Activated CD4-positive, alpha-beta T cell treated with anti-CD3 and anti-CD28 coated beads, Interleukin-2, amount 50 U/mL, for 48 hours (primary cell): ENCODE data around the gene OR2G6.
A peak's percentile ranks its signal among the peaks of the same experiment; 100 is the strongest.
"Not testable (repeated sequence)": the region's sequence is repeated elsewhere in the genome, so short reads cannot be mapped to it uniquely, and the experiment has no call there.

Experiments used
- DNase-seq, 2 experiments: peaks; one replicate each; pipeline ENCODE4 v3.0.0-alpha.2; 2020

Gene OR2G6

GRCh38 chr1:248507773-248508172 lies at the start of gene OR2G6:
Gene OR2G6, plus strand, starts transcription at chr1:248508073. Its CDS starts 13,574 bp downstream, at chr1:248521647.
- not testable (repeated sequence) for DNase-seq

DNA sequence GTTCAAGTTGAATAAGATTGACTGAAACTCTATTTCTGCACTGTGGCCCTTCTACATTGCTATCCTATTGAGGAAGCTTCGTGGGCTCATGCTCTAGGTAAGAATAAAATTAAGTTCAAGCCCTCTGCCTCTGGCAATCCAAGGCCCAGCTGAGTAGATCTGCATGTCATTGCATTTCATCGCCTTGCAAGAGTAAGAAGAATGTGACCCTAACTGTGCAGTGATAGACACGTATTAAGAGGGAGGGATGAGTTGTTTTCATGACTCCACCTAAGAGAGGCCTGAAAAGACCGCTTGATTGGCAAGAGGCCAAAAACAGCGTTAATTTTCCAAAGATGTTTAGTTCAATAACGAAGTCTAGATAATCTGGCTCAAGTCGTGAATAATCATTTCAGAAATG lies 48.8 kb upstream of the OR2G6 start:
- not testable (repeated sequence) for DNase-seq

DNA sequence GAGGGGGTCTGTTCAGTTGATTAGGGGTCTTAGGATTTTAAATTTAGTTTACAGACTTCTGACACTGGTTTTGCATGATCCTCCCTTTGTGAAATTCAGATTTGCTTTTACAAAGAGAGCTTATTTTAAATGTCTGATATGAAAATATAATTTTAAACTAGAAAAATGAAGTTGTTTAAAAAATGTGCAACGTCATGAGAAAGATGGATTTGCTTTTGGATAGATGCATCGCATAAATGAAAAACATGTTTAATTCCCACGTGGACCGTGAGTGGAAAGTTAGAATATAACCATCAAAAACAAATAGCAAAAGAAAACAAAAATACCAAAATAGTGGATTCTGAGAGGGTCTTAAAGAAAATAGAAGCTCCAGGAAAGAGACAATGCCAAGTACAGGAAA lies 36.7 kb upstream of the OR2G6 start:
- DNase-seq: no peak

GRCh38 chr1:248472111-248472510 lies 35.8 kb upstream of the OR2G6 start:
- DNase-seq: not testable (repeated sequence)

- DNase-seq: not testable (repeated sequence)
These were observed 34.8 kb upstream of the OR2G6 start, which contains the start of gene OR2T3 for GRCh38 chr1:248473051-248473450. Gene OR2T3, plus strand, starts transcription at chr1:248473351. Its CDS starts 0 bp downstream, at chr1:248473351.

GRCh38 chr1:248475660-248476059 lies 32.2 kb upstream of the OR2G6 start:
- DNase-seq: not testable (repeated sequence)

GRCh38 chr1:248481686-248482579 lies 25.9 kb upstream of the OR2G6 start:
- DNase-seq: peak; percentile 11 to 21

DNA sequence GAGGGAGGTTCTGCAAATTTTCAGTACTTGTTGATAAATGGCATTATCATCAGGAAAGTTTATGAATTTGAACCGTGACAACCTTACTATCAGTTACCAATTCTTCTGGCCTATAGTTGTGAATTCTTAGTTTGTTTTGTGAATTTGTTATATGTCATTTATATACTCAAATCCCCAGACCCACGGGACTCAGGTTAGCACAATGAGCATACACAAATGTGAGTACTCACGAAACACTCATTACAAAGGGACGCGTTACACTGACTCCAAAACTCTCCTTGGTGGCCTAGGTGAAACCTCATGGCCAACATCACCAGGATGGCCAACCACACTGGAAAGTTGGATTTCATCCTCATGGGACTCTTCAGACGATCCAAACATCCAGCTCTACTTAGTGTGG lies 19.6 kb upstream of the OR2G6 start, which contains the start of gene OR2T5:
OR2T5 (plus strand) TSS at position 301 of the 400 bp plus-strand sequence; CDS start at position 301, 0 bp downstream.
- DNase-seq: not testable (repeated sequence)

DNA sequence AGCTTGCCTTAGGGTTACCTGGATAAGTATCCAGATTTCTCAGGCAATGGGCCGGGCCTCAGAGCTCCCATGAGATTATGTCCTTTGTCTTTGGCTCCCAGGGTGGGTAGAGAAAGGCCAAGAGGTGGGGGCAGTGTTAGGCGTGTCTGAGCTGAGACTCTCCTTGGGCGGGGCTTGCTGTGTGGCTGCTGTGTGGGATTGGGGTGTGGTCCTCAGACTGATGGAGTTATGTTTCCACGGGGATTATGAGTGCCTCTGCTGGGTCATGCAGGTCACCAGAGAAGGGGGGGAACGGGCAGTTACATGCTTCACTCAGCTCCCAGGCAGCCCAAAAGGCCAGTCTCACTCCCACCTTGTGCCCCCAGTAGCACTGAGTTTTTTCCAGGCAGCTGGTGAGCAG lies 11.2 kb upstream of the OR2G6 start:
- not testable (repeated sequence) for DNase-seq

GRCh38 chr1:248500305-248501035 lies 7.4 kb upstream of the OR2G6 start:
- not testable (repeated sequence) for DNase-seq

DNA sequence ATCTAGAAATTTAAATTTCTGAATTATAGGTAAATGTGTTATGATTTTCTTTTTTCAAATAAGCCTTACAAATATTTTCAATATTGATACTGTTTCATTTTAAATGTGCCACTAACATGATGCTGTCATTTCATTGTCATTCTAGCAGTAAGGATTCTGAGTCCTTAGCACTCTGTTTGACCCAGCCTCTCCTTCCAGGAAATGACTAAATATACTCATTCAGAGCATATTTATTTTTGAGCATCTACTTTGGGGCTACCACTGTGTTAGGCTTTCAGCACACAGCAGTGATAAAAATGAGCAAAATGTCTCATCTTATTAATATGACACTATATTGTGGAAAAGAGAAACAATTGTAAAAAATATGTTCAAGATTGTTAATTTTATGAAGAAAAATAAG lies 2.3 kb downstream of the OR2G6 start:
- not testable (repeated sequence) for DNase-seq

GRCh38 chr1:248521856-248522255 lies 14.0 kb downstream of the OR2G6 start:
- DNase-seq: no peak

DNA sequence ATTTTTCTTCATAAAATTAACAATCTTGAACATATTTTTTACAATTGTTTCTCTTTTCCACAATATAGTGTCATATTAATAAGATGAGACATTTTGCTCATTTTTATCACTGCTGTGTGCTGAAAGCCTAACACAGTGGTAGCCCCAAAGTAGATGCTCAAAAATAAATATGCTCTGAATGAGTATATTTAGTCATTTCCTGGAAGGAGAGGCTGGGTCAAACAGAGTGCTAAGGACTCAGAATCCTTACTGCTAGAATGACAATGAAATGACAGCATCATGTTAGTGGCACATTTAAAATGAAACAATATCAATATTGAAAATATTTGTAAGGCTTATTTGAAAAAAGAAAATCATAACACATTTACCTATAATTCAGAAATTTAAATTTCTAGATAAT lies 29.6 kb downstream of the OR2G6 start:
- not testable (repeated sequence) for DNase-seq

DNA sequence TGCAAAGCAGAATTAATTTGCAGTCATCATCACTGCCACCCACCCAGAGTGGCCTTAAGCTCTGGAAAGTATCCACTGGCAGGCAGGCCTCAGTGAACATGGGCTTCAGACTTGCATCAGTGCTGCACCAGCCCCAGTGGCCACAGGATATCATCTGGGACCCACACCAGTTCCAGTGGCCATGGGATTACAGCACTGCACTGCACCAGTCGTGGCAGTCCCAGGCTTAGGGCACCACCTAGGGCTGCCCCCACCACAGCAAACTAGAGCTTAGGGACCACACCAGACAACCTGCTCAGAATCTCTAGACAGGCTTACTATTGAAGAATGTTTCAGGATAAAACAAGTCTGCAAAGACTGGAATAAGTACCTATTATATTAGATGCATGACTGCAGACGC lies 39.5 kb downstream of the OR2G6 start:
- not testable (repeated sequence) for DNase-seq

GRCh38 chr1:248551027-248551426 lies 43.2 kb downstream of the OR2G6 start:
- not testable (repeated sequence) for DNase-seq

GRCh38 chr1:248562672-248563071 lies 54.8 kb downstream of the OR2G6 start, which contains the start of gene OR2T29:
Gene OR2T29, minus strand, starts transcription at chr1:248562772. Its CDS starts 3,281 bp downstream, at chr1:248559491.
- DNase-seq: not testable (repeated sequence)

GRCh38 chr1:248565530-248566373 lies 57.9 kb downstream of the OR2G6 start:
- peak; percentile 3 to 14 for DNase-seq

GRCh38 chr1:248569049-248569448 lies 61.2 kb downstream of the OR2G6 start:
- not testable (repeated sequence) for DNase-seq

- not testable (repeated sequence) for DNase-seq
These were observed 62.9 kb downstream of the OR2G6 start for GRCh38 chr1:248570811-248571210.

DNA sequence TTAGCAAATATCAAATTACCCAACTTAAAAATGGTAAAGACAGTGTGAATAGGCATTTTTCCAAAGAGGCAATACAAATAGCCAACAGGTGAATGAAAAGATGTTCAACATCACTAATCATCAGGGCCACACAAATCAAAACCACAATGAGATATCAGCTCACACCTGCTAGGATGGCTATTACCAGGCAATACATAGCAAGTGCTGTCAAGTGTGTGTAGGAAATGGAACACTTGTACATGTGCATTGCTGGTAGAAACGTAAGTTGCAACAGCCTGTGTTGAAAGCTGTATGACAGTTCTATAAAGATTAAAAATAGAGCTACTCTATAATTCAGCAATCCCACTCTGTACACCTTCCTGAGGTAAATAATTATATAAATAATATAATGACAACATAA lies 64.2 kb downstream of the OR2G6 start:
- not testable (repeated sequence) for DNase-seq

- not testable (repeated sequence) for DNase-seq
These were observed 66.0 kb downstream of the OR2G6 start for GRCh38 chr1:248573856-248574255.

DNA sequence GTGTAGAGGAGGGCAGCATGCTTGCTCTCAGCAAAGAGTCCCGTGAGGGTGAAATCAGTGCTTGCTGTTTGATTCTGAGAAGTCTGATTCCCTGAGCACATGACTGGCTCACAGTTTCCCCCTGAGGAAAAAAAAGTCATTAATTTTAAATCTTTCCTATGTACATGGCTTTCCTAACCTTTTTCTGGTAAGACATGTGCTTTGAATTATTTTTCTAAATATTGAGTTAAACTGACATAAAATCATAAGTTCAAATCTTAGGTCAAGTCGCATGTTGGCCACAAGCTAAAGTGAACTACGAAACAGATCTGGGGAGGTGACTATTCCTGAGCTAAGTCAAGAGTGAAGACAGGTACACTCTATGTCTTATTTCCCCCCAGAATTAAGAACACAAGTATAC lies 66.8 kb downstream of the OR2G6 start, which contains the start of gene OR2T34:
OR2T34 (minus strand) TSS at position 101 of the 400 bp plus-strand sequence; CDS start at position 101, 0 bp downstream.
- not testable (repeated sequence) for DNase-seq
